Heart left ventricle (tissue), 16 donors: Measurements from ENCODE around the gene SH3YL1. TPM values are rescaled to one million over a fixed set of nuclear protein-coding genes. Genes with fewer than 3 reads are reported as not detected.

Experiments used
- ATAC-seq, 4 donors: fragments of 200-7000 bp; cut with Tn5 transposase; one replicate each; pipeline ENCODE4 v1.9.1; 2020 to 2022; ENCODE audit warnings: moderate library complexity in 4 of 4, mild to moderate bottlenecking in 3 of 4, moderate number of reproducible peaks in 1 of 4
- DNase-seq, 5 donors: peaks; one replicate each; pipeline ENCODE4 v3.0.0-alpha.2; 2020
- H3K27ac ChIP-seq, 12 donors: fragments of 200-600 bp; sonication (generic) in 4 of 12; one replicate each; pipeline versions ENCODE4 v1.5.0 to v1.8.0; 2016 to 2022; ENCODE audit warnings: mild to moderate bottlenecking in 2 of 12
- H3K27me3 ChIP-seq, 9 donors: fragments of 200-600 bp; sonication (generic) in 2 of 9; one replicate each; pipeline versions ENCODE4 v1.5.1 to v1.8.0; 2016 to 2022; ENCODE audit warnings: mild to moderate bottlenecking in 3 of 9
- H3K36me3 ChIP-seq, 9 donors: fragments of 200-600 bp; sonication (generic) in 2 of 9; one replicate each; pipeline versions ENCODE4 v1.5.0 to v1.8.0; 2018 to 2022; ENCODE audit warnings: mild to moderate bottlenecking in 2 of 9
- H3K4me1 ChIP-seq, 12 donors: fragments of 200-600 bp; sonication (generic) in 4 of 12; one replicate each; pipeline versions ENCODE4 v1.5.0 to v1.8.0; 2016 to 2022; ENCODE audit warnings: mild to moderate bottlenecking in 3 of 12
- H3K4me3 ChIP-seq, 12 donors: fragments of 200-600 bp; sonication (generic) in 4 of 12; one replicate each; pipeline versions ENCODE4 v1.5.0 to v1.8.0; 2017 to 2022; ENCODE audit warnings: mild to moderate bottlenecking in 9 of 12, moderate library complexity in 4 of 12
- H3K9me3 ChIP-seq, 12 donors: fragments of 200-600 bp; sonication (generic) in 4 of 12; one replicate each; pipeline versions ENCODE4 v1.5.0 to v1.8.0; 2016 to 2022; ENCODE audit warnings: mild to moderate bottlenecking in 1 of 12
- POLR2A ChIP-seq, 2 donors: fragments of 450-650 bp; IDR thresholded peaks; one replicate each; pipeline ENCODE4 v1.6.1; 2017; ENCODE audit warnings: antibody characterized with exemption in 2 of 2, mild to moderate bottlenecking in 2 of 2, moderate library complexity in 2 of 2
- WGBS, 4 donors: extraction: QIAGEN DNeasy Blood & Tissue Kit in 2 of 4; methylation state at CpG; one replicate each; pipeline versions ENCODE4 v1.1.5 to v1.1.7; 2013 to 2018; 5-methylcytosine and 5-hydroxymethylcytosine counted together
- intact Hi-C, 10 donors: fragments of 100-400 bp; cut with DNase I; formaldehyde crosslinking; loops; one replicate each; pipeline versions ENCODE4 v1.11.1 to v1.14.2; 2022
- polyA plus RNA-seq, 2 donors: library from polyadenylated mRNA; stranded (reverse); fragments of 200-250 nt; gene quantifications; one replicate each; pipeline ENCODE4 v1.2.3, GENCODE V29; 2013
- total RNA-seq, 9 donors: library from RNA; depleted of rRNA in 2 of 9; stranded (reverse); fragments of >200 nt in 2 of 9; fragmentation: NEBNext Ultra II Directional in 3 of 9; extraction: Animal tissue kit (Norgen Biotek cat#: 25700) in 3 of 9; gene quantifications; one replicate each; pipeline versions ENCODE4 v1.1.0 to v1.2.4, GENCODE V29; 2016 to 2023
- TF ChIP-seq, protein P1 (sequence below), 12 donors: fragments of 200-600 bp; sonication (generic) in 4 of 12; IDR thresholded peaks; one replicate each; pipeline versions ENCODE4 v1.5.0 to v1.8.0; 2018 to 2022; ENCODE audit warnings: antibody characterized with exemption in 12 of 12, mild to moderate bottlenecking in 5 of 12
- donor health status: ischemic (EF 13 %, LVEDD 7.1; RV severe dilation, severe dysfunction).
- donor health status: healthy with polysubstance abuse.
- donor health status: DM: no; HTN: yes; CAD: no.
- donor health status: DM: no; HTN: no; CAD: no.
- donor health status: ischemic (EF 25% LVEDD 6.9; RV normal size, moderate dysfunction).
- donor health status: ischemic (EF 25% LVEDD 5.7; RV mildly dilated, moderate dysfunction).
- donor health status: healthy.
- donor health status: DM: yes; HTN: yes; CAD: no.
- donor health status: ischemic (EF 35%, LVEDD 5.7; RV mildly dilated, moderate dysfunction).
- donor health status: nonischemic (EF 11% LVEDD 7.7; RV severe dilation, severe dysfunction).
- donor health status: DM: yes; HTN: yes; CAD: no.
- donor health status: PGD.
- donor health status: ischemic (EF 29% LVEDD 5.4; RV normal size, mild dysfunction).
- donor health status: nonischemic (EF 23%, LVEDD 6.1; RV moderate dilation, normal function).

SH3YL1 gene
- total and polyA plus RNA-seq, 11 donors: 4.9 to 16.4 (median 10.5) TPM

DNA sequence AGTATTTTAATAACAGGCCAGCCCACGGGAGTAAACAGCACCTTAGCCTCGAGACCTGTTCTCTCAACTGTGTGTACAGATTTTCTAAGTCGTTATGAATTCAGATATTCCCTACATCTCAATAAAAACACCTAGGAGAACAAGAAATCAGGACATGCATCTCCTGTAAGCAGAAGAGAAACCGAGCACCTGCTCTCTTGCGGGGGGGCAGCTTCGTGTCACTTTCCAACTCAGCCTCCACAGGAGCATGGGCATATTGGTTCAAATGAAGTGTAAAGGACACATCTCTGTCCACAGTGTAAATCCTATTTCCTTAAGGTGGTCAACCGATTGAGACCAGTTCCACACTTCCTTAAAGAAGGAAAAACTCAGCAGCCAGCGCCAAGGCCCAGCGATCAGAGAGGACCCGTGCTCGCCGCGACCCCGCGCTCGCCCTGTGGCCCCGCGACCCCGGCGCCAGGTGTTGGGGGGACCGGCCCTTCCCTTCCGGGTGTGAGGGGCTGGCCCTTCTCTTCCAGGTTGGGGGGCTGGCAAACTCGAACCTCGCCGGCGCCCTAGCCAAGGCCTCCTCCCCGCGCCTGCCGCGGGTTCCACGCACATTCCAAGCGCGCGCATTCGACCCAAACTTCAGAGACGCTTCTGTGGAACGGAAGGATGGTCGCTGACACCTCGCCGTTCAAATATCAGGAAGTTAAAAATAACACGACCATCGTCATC lies 652 bp downstream of the SH3YL1 start:
- peak overlapping the region in 2 of 12 donors; percentile 70 to 83 for H3K27ac ChIP-seq
- no peak for ATAC-seq
- DNase-seq: no peak
- H3K4me1 ChIP-seq: peaks cover 0 to 34% (median 20%) of the 10 kb centered on the region in 12 donors
- H3K27me3 ChIP-seq: no peaks in the 10 kb centered on the region
- TF ChIP-seq, protein P1, sequence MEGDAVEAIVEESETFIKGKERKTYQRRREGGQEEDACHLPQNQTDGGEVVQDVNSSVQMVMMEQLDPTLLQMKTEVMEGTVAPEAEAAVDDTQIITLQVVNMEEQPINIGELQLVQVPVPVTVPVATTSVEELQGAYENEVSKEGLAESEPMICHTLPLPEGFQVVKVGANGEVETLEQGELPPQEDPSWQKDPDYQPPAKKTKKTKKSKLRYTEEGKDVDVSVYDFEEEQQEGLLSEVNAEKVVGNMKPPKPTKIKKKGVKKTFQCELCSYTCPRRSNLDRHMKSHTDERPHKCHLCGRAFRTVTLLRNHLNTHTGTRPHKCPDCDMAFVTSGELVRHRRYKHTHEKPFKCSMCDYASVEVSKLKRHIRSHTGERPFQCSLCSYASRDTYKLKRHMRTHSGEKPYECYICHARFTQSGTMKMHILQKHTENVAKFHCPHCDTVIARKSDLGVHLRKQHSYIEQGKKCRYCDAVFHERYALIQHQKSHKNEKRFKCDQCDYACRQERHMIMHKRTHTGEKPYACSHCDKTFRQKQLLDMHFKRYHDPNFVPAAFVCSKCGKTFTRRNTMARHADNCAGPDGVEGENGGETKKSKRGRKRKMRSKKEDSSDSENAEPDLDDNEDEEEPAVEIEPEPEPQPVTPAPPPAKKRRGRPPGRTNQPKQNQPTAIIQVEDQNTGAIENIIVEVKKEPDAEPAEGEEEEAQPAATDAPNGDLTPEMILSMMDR (IDR thresholded peaks at IDR 0.05): no peak
- no peak for TF ChIP-seq POLR2A (IDR thresholded peaks at IDR 0.05)
- peaks cover 0 to 14% (median 0%) of the 10 kb centered on the region in 12 donors for H3K9me3 ChIP-seq
- 46 to 58% (median 53%) methylated on average over 40 to 42 of the region's 42 CpGs for WGBS, 4 donors
- intact Hi-C loops: no loop called here
- H3K4me3 ChIP-seq: peak overlapping the region in 11 of 12 donors; percentile 75 to 92 (median 85)
- no peaks in the 10 kb centered on the region for H3K36me3 ChIP-seq

DNA sequence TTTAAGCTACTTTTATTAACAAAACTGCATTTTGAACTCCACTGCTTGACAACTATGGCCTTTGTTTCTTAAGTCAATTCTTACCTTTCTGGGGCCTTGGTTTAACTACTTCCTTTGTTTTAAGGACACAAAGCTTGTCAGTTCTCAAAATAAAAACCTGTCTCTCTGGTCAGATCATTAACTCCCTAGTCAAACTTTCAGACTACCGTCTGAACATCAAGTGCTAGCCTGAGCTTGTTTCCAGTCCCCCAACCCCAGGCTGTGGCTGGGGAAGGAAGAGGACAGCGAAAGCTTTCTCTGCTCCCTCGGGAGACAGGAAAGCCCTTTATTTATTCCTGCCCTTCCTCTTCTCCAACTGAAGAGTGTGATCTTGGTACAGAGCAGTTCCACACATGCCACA lies 1.7 kb downstream of the SH3YL1 start:
- Histone ChIP-seq H3K4me1 (peaks cover 0 to 30% (median 20%) of the 10 kb centered on the region in 12 donors), H3K27ac (no peak overlapping the region), H3K27me3 (no peaks in the 10 kb centered on the region), H3K9me3 (peaks cover 0 to 25% (median 8%) of the 10 kb centered on the region in 12 donors), H3K4me3 (no peak overlapping the region), H3K36me3 (no peaks in the 10 kb centered on the region)
- ATAC-seq (no peak), DNase-seq (no peak)
- intact Hi-C loops: no loop called here
- WGBS, 4 donors: 50 to 73% (median 59%) methylated on average over 3 of the region's 3 CpGs
- TF ChIP-seq, protein P1 (IDR thresholded peaks at IDR 0.05): no peak
- no peak for TF ChIP-seq POLR2A (IDR thresholded peaks at IDR 0.05)

DNA sequence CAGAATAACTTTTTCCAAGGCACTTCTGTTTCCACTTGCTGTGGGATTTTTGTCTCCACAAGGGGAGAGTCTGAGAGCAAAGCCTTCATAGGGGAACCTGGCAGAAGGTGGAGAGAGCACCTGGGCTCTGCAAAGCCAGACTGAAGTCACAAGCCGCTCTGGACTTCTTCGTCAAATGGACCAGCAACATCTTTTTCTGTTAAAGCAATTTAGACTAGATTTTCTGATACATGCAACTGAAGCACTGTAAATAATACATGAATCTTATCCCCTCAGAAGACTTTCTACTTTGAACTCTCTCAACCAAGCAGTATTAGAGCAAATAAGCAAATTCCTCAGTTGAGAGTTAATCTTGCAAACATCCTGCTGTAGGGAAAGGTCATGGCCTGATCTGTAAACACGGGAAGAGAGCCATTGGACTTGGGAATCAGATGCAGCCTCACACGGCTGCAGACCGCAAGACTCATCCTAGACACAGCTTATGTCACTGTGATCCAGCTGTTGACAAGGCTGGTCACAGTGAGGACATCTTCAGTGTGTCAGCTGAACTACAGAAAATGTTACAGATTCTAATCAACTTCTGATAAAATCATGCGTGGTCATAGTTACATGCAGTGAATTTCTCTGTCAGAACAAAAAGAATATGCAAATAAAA lies 3.2 kb downstream of the SH3YL1 start:
- 76 to 87% (median 82%) methylated on average over 6 of the region's 6 CpGs for WGBS, 4 donors
- intact Hi-C loops: no loop called here

More for the DNA sequence above, 3.2 kb downstream of the SH3YL1 start:
- DNase-seq (no peak), ATAC-seq (no peak)
- H3K27ac ChIP-seq: no peak overlapping the region
- H3K4me1 ChIP-seq: peaks cover 0 to 17% (median 10%) of the 10 kb centered on the region in 12 donors
- H3K27me3 ChIP-seq: no peaks in the 10 kb centered on the region
- H3K4me3 ChIP-seq: no peak overlapping the region
- peaks cover 0 to 32% (median 8%) of the 10 kb centered on the region in 12 donors for H3K9me3 ChIP-seq
- TF ChIP-seq POLR2A (IDR thresholded peaks at IDR 0.05): no peak
- TF ChIP-seq, protein P1 (IDR thresholded peaks at IDR 0.05): no peak
- H3K36me3 ChIP-seq: no peaks in the 10 kb centered on the region
